HepG2 (cell line): Measurements from ENCODE around the gene GBP3. TPM values are rescaled to one million over a fixed set of nuclear protein-coding genes. Genes with fewer than 3 reads are reported as not detected.

Experiments used
- polyA plus RNA-seq, 8 experiments: library from polyadenylated mRNA; depleted of rRNA in 3 of 8; stranded (reverse) in 7 of 8; unstranded in 1 of 8; fragments of >200 nt; fragmentation: Illumina TruSeq in 4 of 8; extraction: Trizol in 4 of 8; gene quantifications; 2 replicates each; pipeline versions ENCODE4 v1.2.1 to v1.2.3, GENCODE V29; 2011 to 2016; ENCODE audit warnings: low read depth in 4 of 8, missing spikeins in 1 of 8, mixed read lengths in 1 of 8; ENCODE audit not compliant: insufficient read depth in 1 of 8
- small RNA-seq, 3 experiments: library from RNA; depleted of rRNA; stranded (forward); fragments of <200 nt; gene quantifications; one replicate each; pipeline ENCODE3, GENCODE V24; 2012; ENCODE audit warnings: low read depth in 2 of 3, low replicate concordance in 1 of 3; ENCODE audit not compliant: insufficient read length in 3 of 3, insufficient read depth in 2 of 3
- total RNA-seq, 5 experiments: library from RNA; depleted of rRNA; stranded (reverse); fragments of >200 nt; fragmentation: Illumina TruSeq; extraction: Trizol; gene quantifications; 2 replicates each; pipeline ENCODE4 v1.2.3, GENCODE V29; 2016; ENCODE audit warnings: low read depth in 1 of 5

GBP3 gene
- total and polyA plus RNA-seq, 2 of the 13 experiments (the other 11 are each of a cell fraction or from before 2014, with no cell fraction given) = 0.16 to 0.46 TPM

Small RNAs within 50 kb of the gene (small RNA-seq; reads per million reads assigned to genes)
- gene RF00019 = 0 reads per million in 3 experiments

Other genes with a start within 250 kb of the GBP3 start
- 43.4 and 68.0 TPM in 2 replicates for gene GTF2B, start 131.3 kb downstream of the GBP3 start, total RNA-seq (2016; rRNA removed; fragmentation: Illumina TruSeq; extraction: Trizol)
- 26.1 and 31.5 TPM in 2 replicates for gene GTF2B, start 131.3 kb downstream of the GBP3 start, polyA plus RNA-seq (2011; rRNA removed)
- 31.8 and 49.5 TPM in 2 replicates for gene KYAT3, start 30.2 kb downstream of the GBP3 start, total RNA-seq (2016; rRNA removed; fragmentation: Illumina TruSeq; extraction: Trizol)
- gene KYAT3, start 30.2 kb downstream of the GBP3 start, polyA plus RNA-seq (2011; rRNA removed) = 12.2 and 17.7 TPM in 2 replicates
- 15.0 and 19.1 TPM in 2 replicates for gene RBMXL1, start 30.2 kb downstream of the GBP3 start, total RNA-seq (2016; rRNA removed; fragmentation: Illumina TruSeq; extraction: Trizol)
- 2.2 and 3.0 TPM in 2 replicates for gene RBMXL1, start 30.2 kb downstream of the GBP3 start, polyA plus RNA-seq (2011; rRNA removed)
- 2.3 and 2.6 TPM in 2 replicates for gene GBP1, start 42.3 kb upstream of the GBP3 start, total RNA-seq (2016; rRNA removed; fragmentation: Illumina TruSeq; extraction: Trizol)
- 0.31 and 0.62 TPM in 2 replicates for gene GBP1, start 42.3 kb upstream of the GBP3 start, polyA plus RNA-seq (2011; rRNA removed)
- gene GBP2, start 103.2 kb upstream of the GBP3 start, total RNA-seq (2016; rRNA removed; fragmentation: Illumina TruSeq; extraction: Trizol) = 5.1 and 6.6 TPM in 2 replicates
- gene GBP2, start 103.2 kb upstream of the GBP3 start, polyA plus RNA-seq (2011; rRNA removed) = 6.2 and 7.3 TPM in 2 replicates
- gene GBP7, start 153.1 kb upstream of the GBP3 start, total RNA-seq (2016; rRNA removed; fragmentation: Illumina TruSeq; extraction: Trizol) = not detected in 2 replicates
- not detected in 2 replicates for gene GBP7, start 153.1 kb upstream of the GBP3 start, polyA plus RNA-seq (2011; rRNA removed)
- not detected in 2 replicates for gene GBP4, start 176.1 kb upstream of the GBP3 start, total RNA-seq (2016; rRNA removed; fragmentation: Illumina TruSeq; extraction: Trizol)
- not detected in 2 replicates for gene GBP4, start 176.1 kb upstream of the GBP3 start, polyA plus RNA-seq (2011; rRNA removed)
- not detected in 2 replicates for gene GBP5, start 250.0 kb upstream of the GBP3 start, total RNA-seq (2016; rRNA removed; fragmentation: Illumina TruSeq; extraction: Trizol)
- 0.01 TPM in 1 of 2 replicates, not detected in the other for gene GBP5, start 250.0 kb upstream of the GBP3 start, polyA plus RNA-seq (2011; rRNA removed)